Endothelial cell of umbilical vein (primary cell): ENCODE data around the gene SDK2. TPM values are rescaled to one million over a fixed set of nuclear protein-coding genes. Genes with fewer than 3 reads are reported as not detected.
A peak's percentile ranks its signal among the peaks of the same experiment; 100 is the strongest.

Experiments
- BruUV-seq: library from RNA; stranded (reverse); fragments of 400-500 nt; replicated peaks from 2 replicates; lab custom pipeline; 2021; lab: Mats Ljungman, UMichigan
- CTCF ChIA-PET: fragments of 300-600, 350-600 bp; sonication (Branson Sonifier 250); formaldehyde crosslinking; loops from one replicate; lab custom pipeline; 2021; ENCODE audit warnings: antibody characterized with exemption, inconsistent platforms; lab: Charles Lee
- POLR2A ChIA-PET: fragments of 300-600, 350-600 bp; sonication (Branson Sonifier 250); formaldehyde crosslinking; loops from one replicate; lab custom pipeline; 2021; ENCODE audit warnings: antibody characterized with exemption, inconsistent platforms; lab: Charles Lee
- DNase-seq: peaks from one replicate; pipeline ENCODE4 v3.0.0-alpha.2; 2011; ENCODE audit warnings: low read depth, low spot score
- FAIRE-seq: peaks from 2 replicates; lab custom pipeline; 2011; peaks lifted over from hg19 to GRCh38; lab: Jason Lieb, UNC
- H2AFZ ChIP-seq: 2 replicates; pipeline ENCODE4 v1.6.0; 2012; ENCODE audit warnings: low read depth, low read length, control low read depth, inconsistent platforms
- H3K27ac ChIP-seq: 2 replicates; pipeline ENCODE4 v1.5.1; 2011; ENCODE audit warnings: low read depth, mild to moderate bottlenecking, control low read depth, low read length, moderate library complexity; ENCODE audit not compliant: insufficient read depth
- H3K27me3 ChIP-seq, 2 experiments: 2 replicates each; pipeline versions ENCODE4 v1.6.0 to v1.6.1; 2011; ENCODE audit warnings: low read length in 2 of 2, mixed read lengths in 1 of 2; ENCODE audit not compliant: control insufficient read depth in 2 of 2, insufficient read depth in 2 of 2
- H3K36me3 ChIP-seq, 2 experiments: 2 replicates in 1 of 2; 3 replicates in 1 of 2; pipeline ENCODE4 v1.5.1; 2011; ENCODE audit warnings: low read length in 2 of 2, mild to moderate bottlenecking in 1 of 2, moderate library complexity in 1 of 2; ENCODE audit not compliant: control insufficient read depth in 2 of 2, insufficient read depth in 2 of 2; ENCODE audit errors: extremely low read depth in 1 of 2
- H3K4me1 ChIP-seq: 3 replicates; pipeline ENCODE4 v1.5.1; 2011; ENCODE audit warnings: mild to moderate bottlenecking, low read length; ENCODE audit not compliant: control insufficient read depth, insufficient read depth; ENCODE audit errors: extremely low read depth
- H3K4me2 ChIP-seq: 2 replicates; pipeline ENCODE4 v1.6.1; 2011; ENCODE audit warnings: low read length, control low read depth, mixed read lengths; ENCODE audit not compliant: insufficient read depth
- H3K4me3 ChIP-seq, 3 experiments: fragments of 200-600 bp in 1 of 3; sonication (generic), shearing (Covaris generic) in 1 of 3; replicated peaks in 1 of 3; 2 replicates each; pipeline ENCODE4 v1.5.1; 2011 to 2016; ENCODE audit warnings: control low read depth in 3 of 3, low read length in 3 of 3, mild to moderate bottlenecking in 2 of 3, inconsistent platforms in 1 of 3, low read depth in 1 of 3, moderate library complexity in 1 of 3; ENCODE audit not compliant: insufficient read depth in 1 of 3
- H3K79me2 ChIP-seq: 2 replicates; pipeline ENCODE4 v1.6.0; 2012; ENCODE audit warnings: low read length, inconsistent platforms; ENCODE audit not compliant: control insufficient read depth, insufficient read depth
- H3K9ac ChIP-seq: replicated peaks from 2 replicates; pipeline ENCODE3; 2011; ENCODE audit warnings: low read length, control low read depth; ENCODE audit not compliant: insufficient read depth; ENCODE audit errors: extremely low read depth
- H3K9me1 ChIP-seq: replicated peaks from 3 replicates; pipeline ENCODE4 v1.6.0; 2011; ENCODE audit warnings: mild to moderate bottlenecking, low read length; ENCODE audit not compliant: control insufficient read depth, insufficient read depth; ENCODE audit errors: extremely low read depth
- H3K9me3 ChIP-seq: replicated peaks from 2 replicates; pipeline ENCODE4 v1.5.1; 2012; ENCODE audit warnings: low read length, inconsistent platforms; ENCODE audit not compliant: control insufficient read depth, insufficient read depth
- H4K20me1 ChIP-seq: replicated peaks from 2 replicates; pipeline ENCODE3; 2011; ENCODE audit warnings: mild to moderate bottlenecking, low read length; ENCODE audit not compliant: control insufficient read depth, insufficient read depth; ENCODE audit errors: extremely low read depth
- CTCF ChIP-seq, 2 donors: IDR thresholded peaks; 1 replicate in 1 of 2; 2 replicates in 1 of 2; pipeline ENCODE4 v1.5.1; 2011; ENCODE audit warnings: low read length in 2 of 2, mild to moderate bottlenecking in 2 of 2, moderate library complexity in 2 of 2, control low read depth in 1 of 2, inconsistent platforms in 1 of 2, low read depth in 1 of 2; ENCODE audit not compliant: insufficient read depth in 1 of 2; ENCODE audit errors: extremely low read depth in 1 of 2
- EZH2 ChIP-seq: IDR thresholded peaks from 2 replicates; pipeline ENCODE4 v1.6.1; 2012; ENCODE audit warnings: borderline replicate concordance, low read depth, mild to moderate bottlenecking, moderate library complexity, low read length, inconsistent platforms; ENCODE audit not compliant: severe bottlenecking
- FOS ChIP-seq: IDR thresholded peaks from 2 replicates; pipeline ENCODE4 v1.6.1; 2011; ENCODE audit warnings: mild to moderate bottlenecking, low read length, moderate library complexity, borderline replicate concordance; ENCODE audit not compliant: insufficient read depth
- GATA2 ChIP-seq: IDR thresholded peaks from 2 replicates; pipeline ENCODE4 v1.7.0; 2011; ENCODE audit warnings: low read depth, mild to moderate bottlenecking, moderate library complexity, mixed read lengths, low read length; ENCODE audit not compliant: insufficient read length, insufficient read depth
- JUN ChIP-seq: IDR thresholded peaks from 2 replicates; pipeline ENCODE4 v1.6.1; 2011; ENCODE audit warnings: borderline replicate concordance, low read depth; ENCODE audit not compliant: insufficient read length, insufficient read depth
- MAX ChIP-seq: IDR thresholded peaks from 2 replicates; pipeline ENCODE4 v1.6.1; 2011; ENCODE audit not compliant: insufficient read depth, insufficient read length
- MYC ChIP-seq: IDR thresholded peaks from one replicate; pipeline ENCODE4 v1.6.1; 2011; ENCODE audit warnings: mild to moderate bottlenecking, low read depth, low read length
- POLR2A ChIP-seq: IDR thresholded peaks from 2 replicates; pipeline ENCODE4 v1.6.1; 2012; ENCODE audit warnings: low read depth, mild to moderate bottlenecking, control low read depth, low read length
- POLR2AphosphoS5 ChIP-seq: IDR thresholded peaks from 2 replicates; pipeline ENCODE4 v1.6.1; 2012; ENCODE audit warnings: low read depth, mild to moderate bottlenecking, control low read depth, low read length, moderate library complexity; ENCODE audit not compliant: insufficient read depth
- dilution Hi-C: fragments of 300-500 bp; cut with MboI; formaldehyde crosslinking; loops from one replicate; pipeline ENCODE4 v1.15.0; 2019; ENCODE audit warnings: low sequenced_read_pairs; ENCODE audit not compliant: extremely low pct_ligation_motif_present
- intact Hi-C: fragments of 100-400 bp; cut with micrococcal nuclease; formaldehyde crosslinking; loops from one replicate; pipeline ENCODE4 v1.10.0; 2022
- polyA plus RNA-seq, 4 experiments: library from polyadenylated mRNA; depleted of rRNA in 3 of 4; stranded (reverse) in 3 of 4; unstranded in 1 of 4; fragments of >200 nt; gene quantifications; 2 replicates each; pipeline versions ENCODE4 v1.2.1 to v1.2.3, GENCODE V29; 2011 to 2012; ENCODE audit warnings: missing spikeins in 1 of 4
- total RNA-seq: library from RNA; stranded (reverse); gene quantifications from 2 replicates; pipeline ENCODE4 v1.2.3, GENCODE V29; 2021

The SDK2 gene
- total and polyA plus RNA-seq, 2 donors (not counting 3 experiments of a cell fraction or from before 2014, with no cell fraction given) = not detected

GRCh38 chr17:73292031-73292531 lies 352.2 kb downstream of the SDK2 start:
- FAIRE-seq = peak; percentile 95
- ChIA-PET POLR2A (no interaction called here), CTCF (interaction anchor here (1.2 to 3.3 kb wide), 7 partner anchors 11 to 565 kb away, joined by 3 to 17 read pairs (median 5); partner anchors contain the start of gene CDC42EP4)

More at GRCh38 chr17:73292031-73292531, 352.2 kb downstream of the SDK2 start:
- Histone ChIP-seq H4K20me1 (no peaks in the 10 kb centered on the region), H3K4me1 (peaks cover 25% of the 10 kb centered on the region), H3K4me2 (peak overlapping the region; percentile 9), H3K9me3 (no peaks in the 10 kb centered on the region), H2AFZ (no peak overlapping the region), H3K27me3 (no peaks in the 10 kb centered on the region), H3K9ac (peak overlapping the region; percentile 30), H3K9me1 (no peaks in the 10 kb centered on the region), H3K36me3 (no peaks in the 10 kb centered on the region), H3K4me3 (no peak overlapping the region), H3K27ac (peak overlapping the region; percentile 79), H3K79me2 (peaks cover 57% of the 10 kb centered on the region)
- dilution Hi-C loops (no loop called here), intact Hi-C loops (loop anchor here (1.0 to 5.0 kb wide), 3 partner anchors 13 to 60 kb away; a partner anchor contains a TSS)
- peak; percentile 54 for TF ChIP-seq JUN
- TF ChIP-seq CTCF (IDR thresholded peaks at IDR 0.05; ENCODE audit: extremely low read depth in 1 of 2, insufficient read depth in 1 of 2, low read depth in 1 of 2, low read length in 2 of 2) = no peak
- TF ChIP-seq MYC = peak; percentile 2
- TF ChIP-seq GATA2 = no peak
- peak; percentile 36 for TF ChIP-seq POLR2AphosphoS5
- no peak for TF ChIP-seq MAX
- no peak for TF ChIP-seq POLR2A
- TF ChIP-seq EZH2 = no peak
- peak; percentile 80 for TF ChIP-seq FOS
- no TSS peak for BruUV-seq
- peak; percentile 74 for DNase-seq
